ENCODE results near the gene PELO. TPM values are rescaled to one million over a fixed set of nuclear protein-coding genes. Genes with fewer than 3 reads are reported as not detected.

Gene PELO
- total RNA-seq, 1 experiment from 2014 or later = 18.7 TPM

GRCh38 chr5:52738095-52738506 is 49.6 kb upstream of the PELO start (continued):
- TF ChIP-seq E2F1 (CRISPR knock-in tag; IDR thresholded peaks at IDR 0.05) (no peak), ZNF138 (CRISPR knock-in tag; conservative IDR thresholded peaks at IDR 0.05) (no peak), EMX1 (CRISPR knock-in tag; IDR thresholded peaks at IDR 0.05) (no peak), CDX4 (CRISPR knock-in tag; IDR thresholded peaks at IDR 0.05; ENCODE audit: borderline replicate concordance) (no peak), ZBTB21 (CRISPR knock-in tag; IDR thresholded peaks at IDR 0.05; ENCODE audit: borderline replicate concordance) (no peak), ZSCAN18 (CRISPR knock-in tag; IDR thresholded peaks at IDR 0.05) (no peak), TCF7 (CRISPR knock-in tag; IDR thresholded peaks at IDR 0.05; ENCODE audit: low read depth) (no peak), NFE2L1 (CRISPR knock-in tag; IDR thresholded peaks at IDR 0.05) (no peak), ZNF416 (CRISPR knock-in tag; IDR thresholded peaks at IDR 0.05) (no peak)

- Mint-ChIP-seq H3K27ac (no peak overlapping the region), H3K36me3 (no peaks in the 10 kb centered on the region), H3K4me3 (no peak overlapping the region), H3K9me3 (peaks cover 6% of the 10 kb centered on the region; the same call in 1 of the 2 replicates), H3K27me3 (ENCODE audit: low read depth) (no peaks in the 10 kb centered on the region), H3K4me1 (no peaks in the 10 kb centered on the region)
- POLR2A ChIA-PET = no interaction called here
- ATAC-seq (no peak), DNase-seq (ENCODE audit: low spot score) (no peak)
- TF ChIP-seq ELF4 (CRISPR knock-in tag; IDR thresholded peaks at IDR 0.05; ENCODE audit: low read depth) (no peak), TEAD1 (CRISPR knock-in tag; IDR thresholded peaks at IDR 0.05) (no peak)
- CTCF ChIA-PET = no interaction called here
Measured at GRCh38 chr5:52740007-52740406, 47.7 kb upstream of the PELO start.

- no peak for ATAC-seq
- H3K36me3 Mint-ChIP-seq = no peaks in the 10 kb centered on the region
- no peaks in the 10 kb centered on the region for H3K27me3 Mint-ChIP-seq (ENCODE audit: low read depth)
- ChIA-PET POLR2A (no interaction called here), CTCF (no interaction called here)
- H3K9me3 Mint-ChIP-seq = no peaks in the 10 kb centered on the region
- no peak overlapping the region for H3K27ac Mint-ChIP-seq
- no peak overlapping the region for H3K4me3 Mint-ChIP-seq
- DNase-seq (ENCODE audit: low spot score) = no peak
- no peaks in the 10 kb centered on the region for H3K4me1 Mint-ChIP-seq
- TF ChIP-seq ZNF232 (CRISPR knock-in tag; IDR thresholded peaks at IDR 0.05) = no peak
- no peak for TF ChIP-seq ZNF317 (CRISPR knock-in tag; IDR thresholded peaks at IDR 0.05; ENCODE audit: borderline replicate concordance, low read depth)
- no peak for TF ChIP-seq TCF7 (CRISPR knock-in tag; IDR thresholded peaks at IDR 0.05; ENCODE audit: low read depth)
- TF ChIP-seq FOXP1 (CRISPR knock-in tag; IDR thresholded peaks at IDR 0.05; ENCODE audit: borderline replicate concordance) = no peak
Measured at GRCh38 chr5:52743012-52743411, 44.7 kb upstream of the PELO start.

- H3K27me3 Mint-ChIP-seq (ENCODE audit: low read depth) = no peaks in the 10 kb centered on the region
- no peaks in the 10 kb centered on the region for H3K36me3 Mint-ChIP-seq
- H3K4me1 Mint-ChIP-seq = no peaks in the 10 kb centered on the region
- DNase-seq (ENCODE audit: low spot score) (no peak), ATAC-seq (no peak)
- POLR2A ChIA-PET = no interaction called here
- H3K4me3 Mint-ChIP-seq = no peak overlapping the region
- H3K27ac Mint-ChIP-seq = no peak overlapping the region
- H3K9me3 Mint-ChIP-seq = no peaks in the 10 kb centered on the region
- TF ChIP-seq ZSCAN18 (CRISPR knock-in tag; IDR thresholded peaks at IDR 0.05) (no peak), ARID4B (CRISPR knock-in tag; IDR thresholded peaks at IDR 0.05; ENCODE audit: borderline replicate concordance) (no peak), EMX1 (CRISPR knock-in tag; IDR thresholded peaks at IDR 0.05) (no peak), RELA (CRISPR knock-in tag; IDR thresholded peaks at IDR 0.05; ENCODE audit: borderline replicate concordance) (no peak), NFE2L1 (CRISPR knock-in tag; IDR thresholded peaks at IDR 0.05) (no peak), USF1 (CRISPR knock-in tag; IDR thresholded peaks at IDR 0.05) (no peak), ZNF219 (CRISPR knock-in tag; IDR thresholded peaks at IDR 0.05; ENCODE audit: borderline replicate concordance) (no peak)
- CTCF ChIA-PET = no interaction called here
Measured at GRCh38 chr5:52743529-52743928, 44.2 kb upstream of the PELO start.
